Right ventricle myocardium superior (tissue), 1 donor: ENCODE data around the gene CDC42BPG. TPM values are rescaled to one million over a fixed set of nuclear protein-coding genes. Genes with fewer than 3 reads are reported as not detected.
"Not testable (repeated sequence)": the region's sequence is repeated elsewhere in the genome, so short reads cannot be mapped to it uniquely, and the experiment has no call there.

Experiments
- ATAC-seq: fragments of 200-7000 bp; cut with Tn5 transposase; one replicate; pipeline ENCODE4 v1.9.1; 2020; ENCODE audit warnings: mild to moderate bottlenecking; ENCODE audit not compliant: poor library complexity
- DNase-seq: peaks from one replicate; pipeline ENCODE4 v3.0.0-alpha.2; 2020
- intact Hi-C: fragments of 100-400 bp; cut with DNase I; formaldehyde crosslinking; loops from one replicate; pipeline ENCODE4 v1.11.2; 2022
- total RNA-seq: library from RNA; stranded (reverse); fragmentation: NEBNext Ultra II Directional; extraction: Animal tissue kit (Norgen Biotek cat#: 25700); gene quantifications from one replicate; pipeline ENCODE4 v1.2.1, GENCODE V29; 2021
- donor health status: DM: no; HTN: yes; CAD: no; lungs with severe emphysema.

The CDC42BPG gene
- total RNA-seq, 1 donor from 2014 or later = 0.35 TPM

DNA sequence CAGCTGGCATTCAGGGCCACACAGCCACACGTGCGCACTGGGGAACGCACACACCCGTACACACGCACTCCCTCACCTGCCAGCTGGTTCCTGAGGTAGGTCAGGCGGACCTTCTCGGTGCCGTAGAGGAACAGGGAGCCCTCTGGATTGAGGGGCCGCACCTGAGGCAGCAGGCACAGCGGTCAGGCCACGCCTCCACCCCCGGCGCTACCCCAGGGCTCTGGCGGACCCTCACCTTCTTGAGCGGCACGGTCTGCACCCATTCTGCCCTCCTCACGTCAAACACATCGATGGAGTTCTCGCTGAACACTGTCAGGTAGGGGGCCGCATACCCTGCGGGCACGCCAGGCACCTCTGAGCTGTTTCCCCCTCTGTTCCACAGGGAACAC, 17.0 kb downstream of the CDC42BPG start:
- ATAC-seq = no peak
- DNase-seq = no peak
- intact Hi-C loops = no loop called here

DNA sequence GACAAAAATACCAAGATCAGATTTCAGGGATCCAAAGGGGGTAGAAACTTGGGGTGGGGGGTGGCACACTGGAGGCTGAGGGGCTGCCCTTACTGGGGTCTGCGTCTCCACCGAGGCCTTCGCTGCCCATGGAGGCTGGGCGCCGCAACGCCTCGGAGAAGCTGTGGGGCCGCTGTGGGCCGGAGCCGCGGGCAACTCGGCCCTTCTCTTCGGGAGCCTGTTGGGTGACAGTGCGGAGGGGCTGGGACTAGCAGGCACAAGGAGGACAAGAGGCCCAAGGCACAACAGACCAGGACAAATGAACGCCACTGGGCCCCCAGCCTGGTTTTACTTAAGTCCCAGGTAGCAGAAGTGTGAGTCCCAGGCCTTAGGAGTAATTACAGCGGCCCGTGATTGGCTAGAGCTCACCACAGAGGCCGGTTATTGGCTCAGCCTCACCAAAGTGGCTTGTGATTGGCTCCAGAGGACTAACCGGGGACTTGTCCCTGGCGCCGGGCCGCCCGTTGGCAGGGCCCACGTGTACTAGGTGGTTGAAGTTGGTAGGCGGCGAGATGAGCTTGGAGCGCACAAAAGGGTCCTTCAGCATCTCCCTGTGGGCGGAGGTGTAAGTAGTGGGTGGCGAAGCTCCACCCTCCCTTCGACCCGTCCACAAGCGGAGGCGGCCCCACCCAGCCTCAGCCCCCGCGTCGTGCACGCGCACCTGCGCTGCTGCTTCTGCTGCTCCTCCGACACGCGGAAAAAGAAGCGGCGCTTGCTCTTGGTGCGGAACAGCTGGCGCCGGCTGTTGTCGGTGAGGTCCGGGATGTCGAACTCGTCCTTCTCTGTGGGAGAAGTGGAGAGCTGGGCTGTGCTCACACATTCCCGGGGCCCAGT, 17.6 kb downstream of the CDC42BPG start:
- ATAC-seq (no peak), DNase-seq (no peak)
- intact Hi-C loops = no loop called here

DNA sequence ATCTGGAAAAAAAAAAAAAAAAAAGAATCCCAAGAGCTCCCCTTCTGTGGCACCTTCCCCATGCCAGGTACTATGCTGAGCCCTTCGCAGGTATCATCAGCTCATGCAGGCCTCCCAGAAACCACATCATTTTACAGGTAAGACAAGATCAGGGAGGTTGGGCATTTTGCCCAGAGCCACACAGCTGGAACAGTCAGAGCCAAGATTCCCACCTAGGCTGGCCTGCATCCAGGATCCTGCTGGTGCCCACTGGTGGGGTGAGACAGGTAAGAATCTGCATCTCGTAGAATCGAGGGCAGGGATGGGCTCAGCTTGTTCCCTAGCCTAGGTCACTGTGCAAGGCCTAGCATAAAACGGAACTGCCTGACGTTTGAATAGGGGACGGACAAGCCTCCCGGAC, 18.4 kb downstream of the CDC42BPG start:
- intact Hi-C loops = no loop called here
- no peak for ATAC-seq
- no peak for DNase-seq

DNA sequence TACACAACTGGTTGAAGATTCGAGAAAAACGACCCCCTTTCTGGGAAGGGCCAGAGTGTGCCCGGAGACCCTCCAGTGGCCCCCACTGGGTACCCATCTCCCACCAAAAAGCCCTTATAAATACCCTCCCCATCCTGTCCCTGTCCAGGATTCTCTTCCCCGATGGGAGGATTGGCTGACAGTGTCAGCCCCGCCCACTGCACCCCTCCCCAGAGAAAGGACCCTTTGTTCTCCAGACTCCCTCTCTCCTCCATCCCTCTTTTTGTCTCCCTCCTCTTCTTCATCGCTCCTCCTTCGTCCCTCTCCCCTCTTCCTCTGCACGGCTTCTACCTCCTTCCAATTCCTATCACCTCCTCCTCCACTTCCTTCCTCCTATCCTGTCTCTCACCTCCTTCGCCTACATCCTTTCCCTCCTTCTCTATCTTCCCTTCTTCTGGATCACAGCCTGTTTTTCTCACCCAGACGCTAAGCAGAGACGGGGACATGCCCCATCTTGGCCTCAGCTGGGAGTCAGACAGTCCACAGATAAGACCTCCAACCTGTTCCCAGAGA, 20.8 kb downstream of the CDC42BPG start:
- no peak for ATAC-seq
- intact Hi-C loops = no loop called here
- no peak for DNase-seq

DNA sequence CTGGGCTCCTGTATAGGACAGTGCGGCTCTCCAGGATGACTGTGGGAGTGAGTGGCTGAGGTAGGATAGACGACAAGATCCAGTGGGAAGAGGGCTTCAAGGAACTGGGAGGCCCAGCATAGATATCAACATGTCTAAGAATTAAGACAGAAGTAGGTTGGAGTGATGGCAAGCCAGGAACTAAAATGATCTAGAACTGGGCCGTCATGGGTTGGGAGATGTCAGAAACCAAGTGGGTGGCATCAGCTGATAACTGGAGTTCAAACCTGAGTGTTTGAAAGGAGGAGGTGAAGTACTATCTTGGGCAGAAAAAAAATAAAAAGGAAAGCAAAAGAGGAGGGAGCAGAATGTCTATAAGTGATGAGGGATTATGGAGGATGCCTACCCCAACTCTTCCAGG, 27.0 kb downstream of the CDC42BPG start:
- DNase-seq = no peak
- intact Hi-C loops = no loop called here
- ATAC-seq = no peak

DNA sequence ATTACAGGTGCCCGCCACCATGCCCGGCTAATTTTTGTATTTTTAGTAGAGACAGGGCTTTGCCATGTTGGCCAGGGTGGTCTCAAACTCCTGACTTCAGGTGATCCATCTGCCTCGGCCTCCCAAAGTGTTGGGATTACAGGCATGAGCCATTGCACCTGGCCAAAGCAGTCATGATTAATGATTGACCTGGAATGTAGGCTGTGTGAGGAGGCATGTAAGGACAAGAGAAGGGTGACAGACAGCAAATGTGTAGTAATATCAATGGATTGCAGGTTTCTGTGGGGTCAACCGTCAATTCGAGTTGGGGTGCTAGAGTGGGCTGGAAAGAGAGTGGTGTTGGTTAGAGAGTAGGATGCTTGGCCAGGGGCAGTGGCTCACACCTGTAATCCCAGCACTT, 29.0 kb downstream of the CDC42BPG start:
- intact Hi-C loops, DNase-seq, ATAC-seq: not testable (repeated sequence)

DNA sequence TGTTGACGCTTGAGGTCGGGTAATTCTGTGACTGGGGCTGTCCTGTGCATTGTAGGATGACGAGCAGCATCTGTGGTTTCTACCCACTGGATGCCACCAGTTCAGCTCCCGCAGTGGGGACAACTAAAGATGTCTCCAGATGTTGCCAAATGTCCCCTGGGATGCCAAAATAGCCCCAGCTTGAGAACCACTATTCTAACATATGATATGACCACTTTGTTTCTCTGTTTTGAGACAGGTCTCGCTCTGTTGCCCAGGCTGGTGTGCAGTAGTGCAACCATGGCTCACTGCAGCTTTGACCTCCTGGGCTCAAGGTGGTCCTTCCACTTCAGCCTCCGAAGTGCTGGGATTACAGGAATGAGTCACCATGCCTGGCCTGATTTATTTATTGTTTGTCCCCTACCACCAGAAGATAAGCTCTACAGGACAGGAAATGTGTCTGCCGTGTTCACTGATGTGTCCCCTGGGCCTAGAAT, 29.7 kb downstream of the CDC42BPG start:
- DNase-seq = no peak
- no peak for ATAC-seq
- intact Hi-C loops = no loop called here

DNA sequence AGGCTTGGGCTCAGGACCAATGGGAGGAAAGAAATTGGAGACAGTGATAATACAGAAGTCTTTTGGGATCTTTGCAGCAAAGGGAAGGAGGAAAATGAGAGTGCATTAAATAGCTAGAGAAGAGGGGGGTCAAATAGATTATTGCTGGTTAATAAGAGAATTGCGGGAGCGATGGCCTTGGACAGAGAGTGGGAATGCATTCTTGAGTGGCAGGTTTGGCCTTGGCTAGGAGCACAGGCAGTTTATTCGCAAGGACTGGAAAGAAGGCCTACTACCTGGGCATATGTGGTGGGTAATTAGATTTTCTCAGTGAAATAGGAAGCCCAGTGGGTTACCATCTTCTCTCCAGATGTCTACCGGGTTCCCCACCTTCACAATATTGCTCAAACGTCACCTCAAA, 30.6 kb downstream of the CDC42BPG start:
- ATAC-seq (no peak), DNase-seq (no peak)
- intact Hi-C loops = no loop called here

DNA sequence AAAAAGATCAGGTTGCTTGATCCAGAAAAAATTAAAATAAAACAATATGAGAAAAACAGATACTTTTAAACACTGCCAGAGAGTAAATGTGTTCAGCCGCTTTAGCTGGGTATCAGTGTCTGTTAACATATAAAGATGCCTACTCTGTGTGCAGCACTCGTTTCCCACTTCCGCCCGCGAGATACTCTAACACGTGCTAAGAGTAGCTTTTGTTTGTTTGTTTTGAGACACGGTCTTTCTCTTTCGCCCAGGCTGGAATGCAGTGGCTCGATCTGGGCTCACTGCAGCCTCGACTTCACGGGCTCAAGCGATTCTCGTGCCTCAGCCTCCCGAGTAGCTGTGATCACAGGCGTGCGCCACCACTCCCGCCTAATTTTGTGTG, 33.6 kb downstream of the CDC42BPG start:
- DNase-seq (no peak), ATAC-seq (peak; percentile 13)
- intact Hi-C loops = no loop called here

DNA sequence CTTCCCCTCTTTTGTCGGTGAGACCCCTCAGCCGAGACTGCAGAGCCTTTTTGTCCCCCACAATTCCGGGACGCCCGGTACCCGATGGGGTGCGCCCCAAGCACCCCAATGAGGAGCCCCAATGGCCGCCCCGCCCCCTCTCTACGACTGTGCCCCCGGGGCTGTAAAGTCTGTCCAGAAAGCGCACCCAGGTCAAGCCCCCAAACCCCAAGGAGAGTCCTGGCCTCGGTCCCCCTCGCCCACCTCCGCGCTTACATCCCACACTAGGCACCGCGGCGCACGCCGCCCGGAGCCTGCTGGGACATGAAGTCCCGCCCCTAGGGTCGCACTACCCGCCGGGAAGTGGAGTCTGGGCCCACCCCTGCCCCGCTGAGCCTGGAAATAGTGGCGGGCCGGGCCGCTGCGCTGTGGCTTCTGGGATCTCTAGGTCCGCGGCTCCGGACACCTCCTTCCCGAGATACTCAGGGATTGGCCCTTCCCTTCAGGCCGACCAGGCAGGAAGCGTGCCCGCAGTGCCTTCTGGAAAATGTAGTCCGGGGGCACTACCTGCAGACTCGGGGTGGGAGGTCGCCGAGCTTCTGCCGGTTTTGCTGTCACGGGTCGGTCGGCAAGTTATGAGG, 34.1 kb downstream of the CDC42BPG start, which contains the start of gene MEN1:
Gene MEN1 (minus strand): TSS at position 281 of the 620 bp plus-strand sequence. CDS start 442 bp downstream, outside the sequence.
- ATAC-seq (peak; percentile 99), DNase-seq (peak; percentile 98)
- intact Hi-C loops = no loop called here

DNA sequence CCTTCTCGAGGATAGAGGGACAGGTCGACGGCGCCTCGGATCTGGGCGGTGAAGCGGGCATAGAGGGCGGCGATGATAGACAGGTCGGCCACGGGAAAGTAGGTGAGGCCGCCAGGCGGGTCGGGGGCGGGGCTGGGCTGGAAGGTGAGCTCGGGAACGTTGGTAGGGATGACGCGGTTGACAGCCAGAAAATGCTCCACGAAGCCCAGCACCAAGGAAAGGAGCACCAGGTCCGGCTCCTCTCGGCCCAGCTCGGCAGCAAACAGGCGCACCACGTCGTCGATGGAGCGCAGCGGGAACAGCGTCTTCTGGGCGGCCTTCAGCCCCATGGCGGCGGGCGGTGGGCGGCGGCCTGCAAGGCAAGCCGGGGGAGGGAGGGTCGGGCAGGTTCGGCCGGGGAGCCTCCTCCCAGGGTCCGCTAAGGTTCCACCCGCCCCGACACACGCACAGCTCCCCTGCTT, 34.6 kb downstream of the CDC42BPG start:
- DNase-seq = no peak
- intact Hi-C loops = no loop called here
- ATAC-seq = peak; percentile 9

DNA sequence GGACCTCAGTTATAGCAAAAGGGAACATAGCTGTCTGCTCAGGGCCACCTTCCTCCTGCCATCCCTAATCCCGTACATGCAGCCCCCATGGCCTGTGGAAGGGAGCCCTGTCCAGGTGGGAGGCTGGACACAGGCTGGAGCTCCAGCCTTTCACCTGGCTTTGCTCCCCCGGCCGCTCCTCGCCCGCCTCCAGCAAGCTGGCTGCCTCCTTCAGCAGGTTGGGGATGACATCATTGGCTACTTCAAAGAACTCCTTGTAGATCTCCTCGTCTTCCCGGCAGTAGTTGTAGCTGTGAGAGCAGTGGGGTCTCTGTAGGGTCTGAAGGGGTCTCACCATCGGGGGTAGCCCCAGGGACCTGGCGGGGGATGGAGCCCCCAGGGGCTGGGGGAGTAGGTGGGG, 39.0 kb downstream of the CDC42BPG start:
- DNase-seq (no peak), ATAC-seq (no peak)
- intact Hi-C loops = no loop called here

DNA sequence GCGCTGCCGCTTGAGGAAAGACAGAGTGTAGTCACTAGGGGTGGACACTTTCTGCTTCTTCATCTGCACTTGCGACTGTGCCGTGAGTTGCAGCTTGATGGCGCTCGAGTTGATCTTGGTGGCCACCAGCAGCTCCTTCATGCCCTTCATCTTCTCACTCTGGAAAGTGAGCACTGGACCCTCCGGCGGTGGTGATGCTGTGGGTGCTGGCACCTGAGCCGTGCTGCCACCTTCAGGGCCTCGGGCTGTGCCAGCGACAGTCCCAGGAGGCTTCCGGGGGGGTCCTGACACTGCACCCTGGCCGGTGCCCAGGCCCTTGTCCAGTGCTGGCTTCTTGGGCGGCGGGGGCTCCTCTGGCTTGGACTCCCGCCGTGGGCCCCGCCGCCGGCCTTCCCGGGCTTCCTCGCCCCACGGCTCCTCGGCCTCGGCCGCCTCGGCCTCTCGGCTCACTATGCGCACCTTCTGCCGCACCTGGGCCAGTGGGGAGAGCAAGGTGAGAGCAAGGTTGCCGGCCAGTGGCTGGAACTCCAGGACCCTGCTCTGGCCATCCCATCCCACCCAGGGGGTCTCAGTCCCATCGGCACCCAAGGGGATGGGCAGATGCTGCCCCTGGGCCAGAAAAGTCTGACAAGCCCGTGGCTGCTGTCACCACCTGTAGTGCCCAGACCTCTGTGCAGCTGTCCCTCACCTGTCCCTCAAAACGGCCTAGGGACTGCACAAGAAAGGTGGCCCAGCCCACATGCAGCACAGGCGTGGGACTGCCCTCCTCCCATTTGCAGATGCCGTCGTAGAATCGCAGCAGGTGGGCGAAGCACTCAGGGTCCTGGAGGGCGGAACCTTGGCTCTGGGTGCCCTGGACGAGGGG, 39.9 kb downstream of the CDC42BPG start:
- DNase-seq (no peak), ATAC-seq (no peak)
- intact Hi-C loops = no loop called here

DNA sequence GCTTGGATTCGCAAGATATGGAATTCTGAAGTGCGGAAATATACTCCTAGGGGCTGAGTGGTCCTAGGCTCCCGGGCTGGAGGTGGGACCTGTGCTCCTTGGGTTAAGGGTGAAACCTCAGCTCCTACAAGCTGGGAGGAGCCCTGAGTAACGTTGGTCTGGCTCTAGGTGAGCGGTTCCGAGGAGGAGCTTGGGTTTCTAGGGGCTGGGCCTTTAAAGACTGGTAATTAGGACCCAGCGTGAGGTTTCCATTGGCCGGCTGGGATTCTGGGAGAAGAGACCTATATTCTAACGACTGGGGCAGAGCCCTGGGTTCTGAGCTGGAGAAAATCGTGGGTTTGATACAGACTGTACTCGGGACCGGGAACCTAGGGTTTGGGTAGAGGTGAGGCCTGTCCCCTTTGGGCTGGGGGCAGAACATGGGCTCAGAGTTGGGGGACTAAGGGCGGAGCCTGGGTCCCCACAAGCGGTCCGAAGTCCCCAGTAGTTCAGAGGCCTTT, 40.6 kb downstream of the CDC42BPG start:
- peak; percentile 3 for ATAC-seq
- intact Hi-C loops = no loop called here
- DNase-seq = no peak

DNA sequence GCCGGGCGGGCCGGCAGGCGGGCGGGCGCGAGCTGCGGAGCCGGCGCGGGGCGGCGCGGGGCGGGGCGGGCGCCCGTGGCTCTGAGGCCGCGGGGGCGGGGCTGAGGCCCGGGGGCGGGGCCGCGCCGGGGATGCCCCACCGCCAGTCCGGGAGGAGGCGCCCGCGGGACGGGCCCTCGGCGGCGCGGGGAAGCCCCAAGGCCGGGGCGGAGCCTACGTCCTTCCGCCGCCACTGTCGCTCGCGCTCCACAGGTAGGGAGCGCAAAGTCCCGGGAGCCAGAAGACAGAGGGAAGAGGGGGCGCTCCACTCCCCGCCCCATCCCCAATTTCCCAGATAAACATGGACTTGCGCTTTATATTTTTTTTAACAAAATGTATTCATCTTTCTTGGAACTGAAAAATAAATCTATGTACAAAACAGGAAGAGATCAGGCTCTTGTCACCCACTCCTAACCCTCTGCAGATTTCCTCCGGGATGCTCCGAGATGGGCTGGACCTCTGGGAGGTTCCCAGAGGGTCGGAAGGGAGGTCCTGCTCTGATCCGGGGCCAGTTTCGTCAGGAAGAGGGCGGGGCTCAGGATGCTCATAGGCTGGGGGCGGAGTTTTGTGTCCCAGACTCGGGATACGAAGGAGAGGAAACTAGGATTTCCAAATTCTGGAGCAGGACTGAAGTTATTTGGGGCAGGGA, 41.2 kb downstream of the CDC42BPG start, which contains the start of gene MAP4K2:
Gene MAP4K2 (minus strand): TSS at position 57 of the 688 bp plus-strand sequence. CDS start 65 bp downstream, outside the sequence.
- intact Hi-C loops = no loop called here
- peak; percentile 95 for ATAC-seq
- DNase-seq = peak; percentile 93

DNA sequence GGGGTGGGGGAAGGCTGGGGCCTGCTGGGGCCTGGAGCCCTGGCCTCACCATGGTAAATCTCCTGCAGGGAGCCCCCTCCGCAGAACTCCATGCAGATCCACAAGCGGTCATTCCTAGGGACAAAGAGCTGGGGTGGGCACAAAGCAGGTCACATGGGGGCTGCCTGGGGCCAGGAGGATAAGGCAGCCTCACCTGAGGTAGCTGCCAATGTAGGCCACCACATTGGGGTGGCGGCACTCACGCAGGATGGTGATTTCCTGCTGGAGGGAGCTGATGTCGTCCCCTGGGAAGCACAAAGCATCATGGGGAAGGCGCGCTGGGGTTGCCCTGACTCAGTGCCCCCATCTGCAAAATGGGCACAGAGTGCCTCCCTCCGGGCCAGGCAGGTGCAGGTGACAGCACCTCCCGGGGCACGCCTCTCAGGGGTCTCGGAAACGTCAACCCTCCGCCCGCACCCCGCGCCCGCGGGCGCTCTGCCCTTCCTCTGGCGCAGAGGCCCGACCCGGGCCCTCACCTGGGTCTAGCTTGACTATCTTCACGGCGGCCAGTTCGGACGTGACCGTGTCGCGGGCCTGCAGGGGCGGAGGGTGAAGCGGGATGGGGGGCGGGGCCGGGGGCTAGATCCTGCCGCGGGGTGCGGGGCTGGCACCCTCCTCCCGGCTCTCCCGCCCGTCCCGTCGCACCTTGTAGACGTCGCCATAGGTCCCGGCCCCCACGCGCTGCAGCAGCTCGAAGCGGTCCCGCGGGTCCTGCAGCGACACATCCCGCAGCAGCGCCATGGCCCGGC, 41.9 kb downstream of the CDC42BPG start:
- no peak for DNase-seq
- intact Hi-C loops = no loop called here

More for the DNA sequence above, 41.9 kb downstream of the CDC42BPG start:
- ATAC-seq = no peak
